Measurements from ENCODE around the gene MYO1D.

DNA sequence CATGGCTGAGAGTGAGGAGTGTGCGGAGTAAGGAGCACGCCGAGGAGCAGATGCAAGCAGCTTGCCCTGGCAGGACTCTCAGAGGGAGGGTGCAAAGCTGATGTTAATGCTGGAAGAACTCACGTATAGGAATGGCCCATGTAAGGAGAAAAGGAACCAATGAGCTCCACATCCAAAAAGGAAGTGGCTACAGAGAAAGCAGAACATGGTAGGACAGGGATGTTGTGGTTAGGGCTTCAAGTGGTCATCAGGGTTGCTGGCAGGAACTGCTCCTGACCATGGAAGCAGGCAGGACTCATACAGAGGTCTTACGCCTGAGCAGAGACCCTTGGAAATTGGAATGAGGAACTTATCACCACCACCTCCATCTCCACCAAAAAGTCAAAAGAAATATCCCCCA, 5.2 kb downstream of the MYO1D start:
- TF ChIP-seq CTCF (IDR thresholded peaks at IDR 0.05) (no peak), EP300 (IDR thresholded peaks at IDR 0.05) (no peak)
